Measurements from ENCODE around the gene SNUPN. TPM values are rescaled to one million over a fixed set of nuclear protein-coding genes. Genes with fewer than 3 reads are reported as not detected.

Gene SNUPN
- total RNA-seq, 1 donor from 2014 or later = 20.5 TPM

GRCh38 chr15:75620058-75620820 lies 5.3 kb downstream of the SNUPN start:
- no peak for TF ChIP-seq CTCF (IDR thresholded peaks at IDR 0.05)
- H3K36me3 Mint-ChIP-seq (ENCODE audit: low read depth) = peaks cover 47% of the 10 kb centered on the region
- no peak overlapping the region for H3K4me3 Mint-ChIP-seq
- POLR2A ChIA-PET = no interaction called here
- no peak for ATAC-seq (ENCODE audit: low read depth)
- DNase-seq = no peak
- CTCF ChIA-PET = interaction anchor here (0.7 kb wide), 1 partner anchor 252 kb away, joined by 4 read pairs; no protein-coding TSS in a partner anchor
- no peaks in the 10 kb centered on the region for H3K9me3 Mint-ChIP-seq
- peaks cover 8% of the 10 kb centered on the region for H3K4me1 Mint-ChIP-seq
- H3K27me3 Mint-ChIP-seq = no peaks in the 10 kb centered on the region
- no peak overlapping the region for H3K27ac Mint-ChIP-seq
- intact Hi-C loops (cut with micrococcal nuclease) = no loop called here

- POLR2A ChIA-PET = no interaction called here
- no peak for DNase-seq
Measured at GRCh38 chr15:75616766-75617165, 8.8 kb downstream of the SNUPN start.

GRCh38 chr15:75606711-75607699 lies 18.5 kb downstream of the SNUPN start:
- H3K27ac Mint-ChIP-seq = no peak overlapping the region
- no peaks in the 10 kb centered on the region for H3K9me3 Mint-ChIP-seq
- intact Hi-C loops (cut with micrococcal nuclease) = no loop called here
- H3K27me3 Mint-ChIP-seq = no peaks in the 10 kb centered on the region
- no peak for TF ChIP-seq CTCF (IDR thresholded peaks at IDR 0.05)
- ATAC-seq (ENCODE audit: low read depth) = no peak
- H3K4me1 Mint-ChIP-seq = no peaks in the 10 kb centered on the region
- ChIA-PET CTCF (no interaction called here), POLR2A (no interaction called here)
- H3K4me3 Mint-ChIP-seq = no peak overlapping the region
- DNase-seq = no peak
- peaks cover 62% of the 10 kb centered on the region for H3K36me3 Mint-ChIP-seq (ENCODE audit: low read depth)

More at GRCh38 chr15:75616766-75617165, 8.8 kb downstream of the SNUPN start:
- H3K4me3 Mint-ChIP-seq = no peak overlapping the region
- H3K4me1 Mint-ChIP-seq = peaks cover 7% of the 10 kb centered on the region
- peaks cover 70% of the 10 kb centered on the region for H3K36me3 Mint-ChIP-seq (ENCODE audit: low read depth)
- CTCF ChIA-PET = no interaction called here
- ATAC-seq (ENCODE audit: low read depth) = no peak
- H3K9me3 Mint-ChIP-seq = no peaks in the 10 kb centered on the region
- no peaks in the 10 kb centered on the region for H3K27me3 Mint-ChIP-seq
- intact Hi-C loops (cut with micrococcal nuclease) = no loop called here
- TF ChIP-seq CTCF (IDR thresholded peaks at IDR 0.05) = no peak
- H3K27ac Mint-ChIP-seq = no peak overlapping the region

GRCh38 chr15:75606026-75606425 lies 19.5 kb downstream of the SNUPN start:
- Mint-ChIP-seq H3K4me1 (no peaks in the 10 kb centered on the region), H3K4me3 (no peak overlapping the region), H3K27me3 (no peaks in the 10 kb centered on the region), H3K9me3 (no peaks in the 10 kb centered on the region), H3K27ac (no peak overlapping the region), H3K36me3 (ENCODE audit: low read depth) (peaks cover 68% of the 10 kb centered on the region)
- DNase-seq (no peak), ATAC-seq (ENCODE audit: low read depth) (no peak)
- POLR2A ChIA-PET = no interaction called here
- intact Hi-C loops (cut with micrococcal nuclease) = no loop called here
- no peak for TF ChIP-seq CTCF (IDR thresholded peaks at IDR 0.05)
- CTCF ChIA-PET = no interaction called here

GRCh38 chr15:75599401-75599800 lies 26.1 kb downstream of the SNUPN start:
- no peaks in the 10 kb centered on the region for H3K9me3 Mint-ChIP-seq
- POLR2A ChIA-PET = interaction anchor here (0.6 to 1.3 kb wide), 2 partner anchors 27 to 43 kb away, joined by 3 to 8 read pairs; no protein-coding TSS in a partner anchor
- DNase-seq = no peak
- peaks cover 69% of the 10 kb centered on the region for H3K36me3 Mint-ChIP-seq (ENCODE audit: low read depth)
- no peak overlapping the region for H3K27ac Mint-ChIP-seq
- intact Hi-C loops (cut with micrococcal nuclease) = no loop called here
- H3K4me3 Mint-ChIP-seq = no peak overlapping the region
- no peaks in the 10 kb centered on the region for H3K4me1 Mint-ChIP-seq
- no peaks in the 10 kb centered on the region for H3K27me3 Mint-ChIP-seq
- CTCF ChIA-PET = no interaction called here
- no peak for TF ChIP-seq CTCF (IDR thresholded peaks at IDR 0.05)
- ATAC-seq (ENCODE audit: low read depth) = no peak
